ENCODE results near the gene SHANK1. TPM values are rescaled to one million over a fixed set of nuclear protein-coding genes. Genes with fewer than 3 reads are reported as not detected.

Gene SHANK1
- total RNA-seq, 6 experiments from 2014 or later, result 0.07 to 0.62 (median 0.25) TPM; not detected in 2

DNA sequence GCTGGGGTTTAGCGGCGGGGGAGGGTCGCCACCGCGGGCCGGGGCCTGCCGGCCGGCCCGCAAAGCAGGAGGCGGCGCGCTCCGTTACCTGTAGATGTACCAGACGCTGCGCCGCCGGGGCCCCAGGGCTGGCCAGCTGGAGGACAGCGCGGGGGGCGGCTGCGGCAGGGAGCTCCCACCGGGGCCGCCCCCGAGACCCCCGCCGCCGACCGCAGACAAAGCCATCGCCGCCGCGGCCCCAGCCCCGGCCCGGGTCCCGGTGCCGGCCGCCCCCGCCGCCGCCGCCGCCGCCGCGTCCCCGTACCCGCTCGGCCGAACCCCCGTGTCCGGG lies 24.8 kb downstream of the SHANK1 start:
- no peaks in the 10 kb centered on the region for H3K4me1 ChIP-seq
- no peak overlapping the region for H3K27ac ChIP-seq
- ATAC-seq, result no peak
- TF ChIP-seq POLR2A (IDR thresholded peaks at IDR 0.05), result no peak
- TF ChIP-seq, protein P1, sequence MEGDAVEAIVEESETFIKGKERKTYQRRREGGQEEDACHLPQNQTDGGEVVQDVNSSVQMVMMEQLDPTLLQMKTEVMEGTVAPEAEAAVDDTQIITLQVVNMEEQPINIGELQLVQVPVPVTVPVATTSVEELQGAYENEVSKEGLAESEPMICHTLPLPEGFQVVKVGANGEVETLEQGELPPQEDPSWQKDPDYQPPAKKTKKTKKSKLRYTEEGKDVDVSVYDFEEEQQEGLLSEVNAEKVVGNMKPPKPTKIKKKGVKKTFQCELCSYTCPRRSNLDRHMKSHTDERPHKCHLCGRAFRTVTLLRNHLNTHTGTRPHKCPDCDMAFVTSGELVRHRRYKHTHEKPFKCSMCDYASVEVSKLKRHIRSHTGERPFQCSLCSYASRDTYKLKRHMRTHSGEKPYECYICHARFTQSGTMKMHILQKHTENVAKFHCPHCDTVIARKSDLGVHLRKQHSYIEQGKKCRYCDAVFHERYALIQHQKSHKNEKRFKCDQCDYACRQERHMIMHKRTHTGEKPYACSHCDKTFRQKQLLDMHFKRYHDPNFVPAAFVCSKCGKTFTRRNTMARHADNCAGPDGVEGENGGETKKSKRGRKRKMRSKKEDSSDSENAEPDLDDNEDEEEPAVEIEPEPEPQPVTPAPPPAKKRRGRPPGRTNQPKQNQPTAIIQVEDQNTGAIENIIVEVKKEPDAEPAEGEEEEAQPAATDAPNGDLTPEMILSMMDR (IDR thresholded peaks at IDR 0.05), result no peak
- no peak overlapping the region for H3K4me3 ChIP-seq
- H3K36me3 ChIP-seq, result no peaks in the 10 kb centered on the region
- H3K9me3 ChIP-seq, result no peaks in the 10 kb centered on the region
- intact Hi-C loops (cut with DNase I), result no loop called here
- no peak for DNase-seq
- peaks cover 0 to 7% of the 10 kb centered on the region in 2 donors for H3K27me3 ChIP-seq
- WGBS (ENCODE audit: insufficient coverage, low coverage, low lambda C conversion rate, missing lambda C conversion rate), result 0% methylated on average over 6 of the region's 51 CpGs

DNA sequence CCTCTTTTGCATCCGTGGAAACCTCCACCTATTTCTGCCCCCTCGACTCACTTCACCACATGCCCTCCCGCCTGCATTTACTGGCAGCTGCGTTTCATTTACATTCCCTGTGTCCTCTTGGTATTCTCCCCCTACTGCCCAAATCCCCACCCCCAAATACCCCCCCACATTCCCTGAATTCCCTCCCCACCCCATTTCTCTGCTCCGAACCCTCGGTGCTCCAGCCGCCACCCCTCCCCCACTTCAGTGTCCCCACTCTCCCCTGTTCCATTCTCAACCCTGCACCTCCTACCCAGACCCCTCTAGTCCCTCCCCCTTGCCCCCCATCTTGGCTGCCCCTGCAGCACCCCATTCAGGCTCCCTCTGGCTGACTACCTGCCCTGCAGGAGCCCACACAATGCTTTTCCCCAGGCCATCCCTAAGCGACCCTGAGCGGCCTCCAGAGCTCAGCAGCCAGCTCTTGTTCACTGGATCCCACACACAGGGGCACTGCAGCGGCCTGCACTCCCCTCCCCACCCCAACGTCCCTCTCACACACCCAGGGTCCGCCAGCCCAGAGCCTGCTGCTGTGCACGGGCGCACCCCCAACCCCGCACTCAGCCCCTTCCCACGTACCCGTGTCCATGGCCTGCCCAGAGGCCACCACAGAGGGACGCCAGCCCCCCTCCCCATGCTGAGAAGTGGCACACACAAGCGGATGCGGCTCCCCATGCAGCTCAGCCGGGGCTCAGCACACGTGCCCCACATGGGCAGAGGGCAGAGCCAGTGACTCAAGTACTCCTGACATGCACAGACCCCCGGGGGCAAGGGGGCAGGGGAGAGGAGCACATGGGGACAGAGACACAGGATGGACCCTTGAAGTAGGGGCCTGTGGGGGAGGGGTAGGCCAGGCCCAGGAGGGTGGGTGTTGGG lies 26.3 kb downstream of the SHANK1 start:
- no peak for DNase-seq
- no peak overlapping the region for H3K4me3 ChIP-seq

GRCh38 chr19:50690439-50690838 lies 29.2 kb downstream of the SHANK1 start:
- Histone ChIP-seq H3K27me3 (peaks cover 0 to 2% of the 10 kb centered on the region in 2 donors), H3K36me3 (no peaks in the 10 kb centered on the region)
- no peak for ATAC-seq

More for the DNA sequence above, 26.3 kb downstream of the SHANK1 start:
- Histone ChIP-seq H3K36me3 (no peaks in the 10 kb centered on the region), H3K9me3 (no peaks in the 10 kb centered on the region), H3K27me3 (peaks cover 0 to 7% of the 10 kb centered on the region in 2 donors), H3K4me1 (no peaks in the 10 kb centered on the region), H3K27ac (no peak overlapping the region)
- 4% methylated on average over 15 of the region's 23 CpGs for WGBS (ENCODE audit: insufficient coverage, low coverage, low lambda C conversion rate, missing lambda C conversion rate)
- no peak for ATAC-seq
- intact Hi-C loops (cut with DNase I), result no loop called here
- TF ChIP-seq, protein P1 (IDR thresholded peaks at IDR 0.05), result no peak
- no peak for TF ChIP-seq POLR2A (IDR thresholded peaks at IDR 0.05)

DNA sequence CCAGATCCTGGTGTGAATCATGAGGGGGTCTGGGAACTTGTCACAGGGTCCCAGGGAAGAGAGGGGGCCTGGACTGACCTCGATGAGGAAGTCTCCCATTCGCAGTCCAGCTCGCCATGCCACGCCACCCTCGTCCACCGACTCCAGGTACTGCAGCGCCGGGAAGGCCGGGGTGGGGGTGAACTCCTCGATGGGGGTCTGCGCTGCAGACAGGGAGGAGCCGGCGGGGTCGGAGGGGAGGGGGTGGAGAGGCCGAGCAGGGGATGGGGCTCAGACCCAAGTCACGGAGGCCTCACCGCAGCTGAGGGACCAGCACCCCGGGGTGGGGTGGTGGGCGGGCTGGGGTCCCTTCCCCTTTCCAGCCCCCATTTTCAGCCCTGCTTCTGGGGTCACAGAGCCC lies 30.8 kb downstream of the SHANK1 start:
- intact Hi-C loops (cut with DNase I), result no loop called here
- H3K27me3 ChIP-seq, result no peaks in the 10 kb centered on the region
- no peak overlapping the region for H3K27ac ChIP-seq
- no peaks in the 10 kb centered on the region for H3K9me3 ChIP-seq
- WGBS (ENCODE audit: insufficient coverage, low coverage, low lambda C conversion rate, missing lambda C conversion rate), result 35% methylated on average over 9 of the region's 19 CpGs
- no peaks in the 10 kb centered on the region for H3K36me3 ChIP-seq
- no peak for ATAC-seq
- no peak for DNase-seq
- no peaks in the 10 kb centered on the region for H3K4me1 ChIP-seq
- no peak overlapping the region for H3K4me3 ChIP-seq
- TF ChIP-seq, protein P1 (IDR thresholded peaks at IDR 0.05), result no peak
- TF ChIP-seq POLR2A (IDR thresholded peaks at IDR 0.05), result no peak

More at GRCh38 chr19:50690439-50690838, 29.2 kb downstream of the SHANK1 start:
- intact Hi-C loops (cut with DNase I), result no loop called here
- Histone ChIP-seq H3K27ac (no peak overlapping the region), H3K9me3 (no peaks in the 10 kb centered on the region), H3K4me3 (no peak overlapping the region), H3K4me1 (no peaks in the 10 kb centered on the region)
- TF ChIP-seq POLR2A (IDR thresholded peaks at IDR 0.05), result no peak
- TF ChIP-seq, protein P1 (IDR thresholded peaks at IDR 0.05), result no peak
- no peak for DNase-seq
- 53% methylated on average over 6 of the region's 7 CpGs for WGBS (ENCODE audit: insufficient coverage, low coverage, low lambda C conversion rate, missing lambda C conversion rate)
